ENCODE measurements around the gene DCAF7.

The DCAF7 gene

GRCh38 chr17:63529711-63530556 lies 20.3 kb upstream of the DCAF7 start:
- TF ChIP-seq CTCF (IDR thresholded peaks at IDR 0.05), result no peak

- TF ChIP-seq CTCF (IDR thresholded peaks at IDR 0.05), result no peak
Measured at GRCh38 chr17:63530557-63531021, 19.7 kb upstream of the DCAF7 start.

DNA sequence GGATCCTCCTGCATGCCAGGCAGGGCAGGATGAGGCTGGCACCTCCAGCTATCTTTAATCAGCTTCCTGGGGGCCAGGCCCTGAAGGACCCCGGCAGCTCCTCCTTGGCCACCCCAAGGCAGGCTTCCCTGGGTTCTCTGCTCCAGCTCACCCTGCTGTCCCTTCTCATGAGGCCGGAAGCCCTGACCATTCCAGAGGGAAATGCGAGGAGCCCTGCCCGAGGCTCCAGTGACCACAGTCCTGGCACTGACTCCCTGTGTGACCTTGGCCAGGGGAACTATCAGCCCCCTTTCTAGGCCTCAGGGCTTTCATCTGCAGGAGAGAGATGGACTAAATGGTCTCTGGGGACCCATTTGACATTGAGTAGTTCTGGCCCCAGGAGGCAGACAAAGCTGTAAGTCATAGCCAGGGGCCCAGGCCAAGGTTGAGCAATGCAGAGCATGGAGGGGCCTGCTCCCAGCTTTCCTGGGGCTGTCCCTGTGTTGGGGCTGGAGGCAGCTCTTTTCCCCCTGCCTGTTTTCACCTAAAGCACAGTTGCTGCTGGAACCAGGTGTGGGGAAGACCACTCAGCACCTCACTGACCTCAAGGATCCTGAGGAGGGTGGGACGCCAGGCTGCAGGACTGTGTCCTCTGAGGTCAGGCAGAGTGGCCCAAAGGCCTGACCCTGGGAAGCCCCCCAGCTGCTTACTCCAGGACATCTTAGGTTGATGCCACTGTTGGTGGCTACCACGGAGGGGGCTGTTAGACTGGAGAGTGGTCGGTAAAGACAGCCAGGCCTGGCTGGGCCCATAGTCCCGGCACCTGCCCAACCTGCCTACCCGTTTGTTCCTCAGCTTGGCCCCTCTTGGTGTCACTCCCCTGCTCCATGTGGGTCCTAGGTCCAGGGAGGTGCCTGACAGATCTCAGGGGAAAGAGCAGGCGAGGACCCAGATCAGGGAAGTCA lies 19.0 kb upstream of the DCAF7 start:
- no peak for TF ChIP-seq CTCF (IDR thresholded peaks at IDR 0.05)

DNA sequence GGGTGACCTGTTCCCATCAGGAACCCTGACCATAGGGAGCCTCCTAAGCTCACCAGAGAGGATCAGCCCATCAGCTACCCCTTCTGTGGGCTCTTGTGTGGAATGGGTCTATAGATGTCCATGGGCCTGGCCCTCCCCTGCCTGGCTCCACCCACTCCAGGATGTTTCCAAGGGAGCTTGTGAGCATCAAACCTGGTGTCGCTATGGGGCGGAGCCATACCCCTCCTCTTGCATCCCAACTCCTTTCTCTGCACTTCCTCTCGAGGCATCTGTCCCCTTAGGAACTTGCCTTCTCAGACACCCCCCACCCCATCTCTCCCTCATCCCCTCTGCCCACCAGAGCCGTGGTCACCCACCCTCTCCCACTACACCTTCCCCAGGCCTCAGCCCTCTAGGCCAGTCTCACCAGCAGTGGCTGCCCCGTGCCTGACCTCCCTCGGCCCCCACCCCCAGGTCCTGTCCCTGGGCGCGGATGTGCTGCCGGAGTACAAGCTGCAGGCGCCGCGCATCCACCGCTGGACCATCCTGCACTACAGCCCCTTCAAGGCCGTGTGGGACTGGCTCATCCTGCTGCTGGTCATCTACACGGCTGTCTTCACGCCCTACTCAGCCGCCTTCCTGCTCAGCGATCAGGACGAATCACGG lies 16.7 kb upstream of the DCAF7 start:
- no peak for TF ChIP-seq CTCF (IDR thresholded peaks at IDR 0.05)

DNA sequence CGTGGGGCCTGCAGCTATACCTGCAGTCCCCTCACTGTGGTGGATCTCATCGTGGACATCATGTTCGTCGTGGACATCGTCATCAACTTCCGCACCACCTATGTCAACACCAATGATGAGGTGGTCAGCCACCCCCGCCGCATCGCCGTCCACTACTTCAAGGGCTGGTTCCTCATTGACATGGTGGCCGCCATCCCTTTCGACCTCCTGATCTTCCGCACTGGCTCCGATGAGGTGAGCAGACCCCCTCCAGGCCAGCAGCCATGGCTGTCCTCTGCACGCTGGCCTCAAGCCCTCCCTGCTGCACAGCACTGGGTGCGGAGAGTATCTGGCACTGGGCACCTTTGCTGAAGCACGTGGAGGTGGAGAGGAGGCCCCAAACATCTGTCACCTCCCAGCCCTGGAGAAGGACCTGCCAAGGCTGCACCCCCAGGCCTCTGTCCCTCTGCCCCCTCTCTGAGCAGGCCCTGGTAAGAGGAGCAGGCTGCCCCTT lies 16.2 kb upstream of the DCAF7 start:
- no peak for TF ChIP-seq CTCF (IDR thresholded peaks at IDR 0.05)

DNA sequence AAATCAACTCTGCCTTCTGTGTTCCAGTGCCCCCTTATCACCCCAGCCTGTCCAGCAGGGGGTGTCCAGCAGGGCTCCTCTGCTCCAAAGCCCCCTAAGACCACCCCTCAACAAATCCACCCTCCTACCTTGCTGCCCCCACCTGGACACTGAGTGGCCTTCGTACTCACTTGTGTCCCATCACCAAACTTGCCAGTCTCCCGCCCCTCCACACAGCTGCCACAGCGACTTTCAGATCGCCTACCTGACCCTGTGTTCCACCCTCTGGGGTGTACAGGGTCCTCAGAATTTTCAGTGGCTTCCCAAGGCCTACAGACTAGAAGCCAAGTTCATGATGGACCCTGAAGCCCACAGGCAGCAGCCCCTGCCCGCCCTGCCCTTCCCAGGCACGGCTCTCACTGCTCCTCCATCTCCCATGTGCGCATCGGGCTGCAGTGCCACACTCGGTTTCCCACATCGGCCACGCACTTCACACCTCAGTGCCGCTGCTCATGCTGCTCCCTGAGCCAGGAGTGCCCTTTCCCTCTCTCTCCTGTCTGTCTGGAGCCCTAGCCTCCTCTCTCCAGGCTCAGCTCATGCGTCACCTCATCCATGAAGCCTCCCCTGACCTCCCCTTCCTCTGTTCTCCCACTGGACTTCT lies 15.3 kb upstream of the DCAF7 start:
- TF ChIP-seq CTCF (IDR thresholded peaks at IDR 0.05), result no peak

GRCh38 chr17:63535640-63536039 lies 14.6 kb upstream of the DCAF7 start:
- TF ChIP-seq CTCF (IDR thresholded peaks at IDR 0.05), result no peak

Data from LNCAP (cell line).